Lower leg skin (tissue), 4 donors: ENCODE data around the gene SEC61A2. TPM values are rescaled to one million over a fixed set of nuclear protein-coding genes. Genes with fewer than 3 reads are reported as not detected.

Source experiments
- DNase-seq, 2 donors: peaks; one replicate each; pipeline ENCODE4 v3.0.0-alpha.2; 2019; ENCODE audit warnings: low spot score in 2 of 2
- H3K4me3 ChIP-seq: fragments of 200-600 bp; sonication (generic); 2 replicates; pipeline ENCODE4 v1.5.1; 2017; ENCODE audit warnings: mild to moderate bottlenecking, low read depth; ENCODE audit not compliant: poor library complexity, severe bottlenecking
- CTCF ChIP-seq, 3 donors: fragments of 450-650 bp; IDR thresholded peaks; one replicate each; pipeline ENCODE4 v1.5.1; 2016; ENCODE audit warnings: antibody characterized with exemption in 3 of 3, mild to moderate bottlenecking in 3 of 3, moderate library complexity in 2 of 3
- POLR2A ChIP-seq, 2 donors: fragments of 450-650 bp; IDR thresholded peaks; one replicate each; pipeline ENCODE4 v1.6.1; 2016 to 2017; ENCODE audit warnings: antibody characterized with exemption in 2 of 2, mild to moderate bottlenecking in 1 of 2, moderate library complexity in 1 of 2
- WGBS, 2 donors: methylation state at CpG; one replicate each; pipeline ENCODE4 v1.1.5; 2018; 5-methylcytosine and 5-hydroxymethylcytosine counted together
- intact Hi-C: fragments of 100-400 bp; cut with DNase I; formaldehyde crosslinking; loops from one replicate; pipeline ENCODE4 v1.15.0; 2023; ENCODE audit warnings: low total_unique reads
- total RNA-seq, 4 donors: library from RNA; depleted of rRNA; stranded (reverse); fragments of >200 nt; gene quantifications; one replicate each; pipeline ENCODE4 v1.1.0, GENCODE V29; 2016

The SEC61A2 gene
- total RNA-seq, 4 donors from 2014 or later, result 5.3 to 14.5 (median 6.8) TPM

GRCh38 chr10:12179606-12180170 is 50.2 kb downstream of the SEC61A2 start:
- intact Hi-C loops, result no loop called here
- H3K4me3 ChIP-seq, result no peak overlapping the region
- DNase-seq, result no peak
- WGBS, 2 donors, result 87 to 88% methylated on average over 4 of the region's 4 CpGs
- TF ChIP-seq CTCF (IDR thresholded peaks at IDR 0.05), result no peak
- TF ChIP-seq POLR2A (IDR thresholded peaks at IDR 0.05), result no peak

- 63 to 65% methylated on average over 9 of the region's 9 CpGs for WGBS, 2 donors
- no peak for DNase-seq
- no peak for TF ChIP-seq CTCF (IDR thresholded peaks at IDR 0.05)
- no peak for TF ChIP-seq POLR2A (IDR thresholded peaks at IDR 0.05)
- no peak overlapping the region for H3K4me3 ChIP-seq
- intact Hi-C loops, result no loop called here
Observed at GRCh38 chr10:12180221-12180974, 50.9 kb downstream of the SEC61A2 start.

- WGBS, 2 donors, result 90 to 94% methylated on average over 13 of the region's 13 CpGs
- H3K4me3 ChIP-seq, result no peak overlapping the region
- TF ChIP-seq CTCF (IDR thresholded peaks at IDR 0.05) (no peak), POLR2A (IDR thresholded peaks at IDR 0.05) (no peak)
- DNase-seq, result no peak
- intact Hi-C loops, result no loop called here
Observed at GRCh38 chr10:12181065-12181775, 51.7 kb downstream of the SEC61A2 start.

GRCh38 chr10:12184165-12184564 is 54.7 kb downstream of the SEC61A2 start:
- 94% methylated on average over 7 of the region's 7 CpGs for WGBS, 2 donors
- TF ChIP-seq POLR2A (IDR thresholded peaks at IDR 0.05) (no peak), CTCF (IDR thresholded peaks at IDR 0.05) (no peak)
- no peak overlapping the region for H3K4me3 ChIP-seq
- intact Hi-C loops, result no loop called here
- DNase-seq, result peak in 1 of 2 donors; percentile 36

- peak in 1 of 2 donors; percentile 13 for DNase-seq
- intact Hi-C loops, result no loop called here
- no peak overlapping the region for H3K4me3 ChIP-seq
- 85 to 89% methylated on average over 8 of the region's 8 CpGs for WGBS, 2 donors
- no peak for TF ChIP-seq CTCF (IDR thresholded peaks at IDR 0.05)
Observed at GRCh38 chr10:12186323-12186722, 56.8 kb downstream of the SEC61A2 start.
